HG02571 (cell line): ENCODE results near the gene MTCL3.

ENCODE experiments used
- ATAC-seq: cut with Tn5 transposase; IDR thresholded peaks from one replicate; pipeline ENCODE4 v1.9.1; 2021; ENCODE audit warnings: mild to moderate bottlenecking, moderate library complexity; ENCODE audit not compliant: unreplicated experiment

Gene MTCL3

DNA sequence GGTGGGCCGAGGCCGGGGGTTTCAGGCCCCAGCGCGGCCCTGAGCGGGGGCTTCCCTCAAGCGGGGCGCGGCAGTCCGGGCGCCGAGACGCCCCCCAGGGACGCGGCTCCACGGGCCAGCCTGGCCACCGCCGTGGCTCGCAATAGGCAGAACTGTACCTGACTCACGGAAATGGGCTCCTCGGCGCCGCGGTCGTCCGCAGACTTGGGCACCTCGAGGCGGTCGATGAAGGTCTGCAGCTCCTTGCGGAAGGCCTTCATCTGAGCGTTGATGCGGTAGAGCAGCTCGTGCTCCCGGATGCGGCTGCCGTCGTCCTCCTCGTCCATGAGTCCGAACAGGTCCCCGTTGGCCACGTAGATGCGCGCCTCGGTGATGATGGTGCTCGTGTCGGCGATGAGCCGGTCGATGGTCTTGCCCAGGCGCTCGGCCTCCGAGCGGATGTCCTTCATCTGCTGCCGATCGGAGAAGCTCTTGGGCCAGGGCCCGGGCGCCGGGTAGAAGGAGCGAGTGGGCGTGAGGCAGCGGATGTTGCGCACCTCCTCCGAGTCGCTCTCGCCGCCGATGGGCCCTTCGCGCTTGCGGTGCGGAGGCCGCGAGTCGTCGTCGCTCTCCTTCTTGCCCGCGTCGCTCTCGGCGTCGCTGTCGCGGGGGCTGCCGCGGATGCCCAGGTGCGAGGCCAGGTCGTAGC lies 43.9 kb downstream of the MTCL3 start:
- no peak for ATAC-seq

DNA sequence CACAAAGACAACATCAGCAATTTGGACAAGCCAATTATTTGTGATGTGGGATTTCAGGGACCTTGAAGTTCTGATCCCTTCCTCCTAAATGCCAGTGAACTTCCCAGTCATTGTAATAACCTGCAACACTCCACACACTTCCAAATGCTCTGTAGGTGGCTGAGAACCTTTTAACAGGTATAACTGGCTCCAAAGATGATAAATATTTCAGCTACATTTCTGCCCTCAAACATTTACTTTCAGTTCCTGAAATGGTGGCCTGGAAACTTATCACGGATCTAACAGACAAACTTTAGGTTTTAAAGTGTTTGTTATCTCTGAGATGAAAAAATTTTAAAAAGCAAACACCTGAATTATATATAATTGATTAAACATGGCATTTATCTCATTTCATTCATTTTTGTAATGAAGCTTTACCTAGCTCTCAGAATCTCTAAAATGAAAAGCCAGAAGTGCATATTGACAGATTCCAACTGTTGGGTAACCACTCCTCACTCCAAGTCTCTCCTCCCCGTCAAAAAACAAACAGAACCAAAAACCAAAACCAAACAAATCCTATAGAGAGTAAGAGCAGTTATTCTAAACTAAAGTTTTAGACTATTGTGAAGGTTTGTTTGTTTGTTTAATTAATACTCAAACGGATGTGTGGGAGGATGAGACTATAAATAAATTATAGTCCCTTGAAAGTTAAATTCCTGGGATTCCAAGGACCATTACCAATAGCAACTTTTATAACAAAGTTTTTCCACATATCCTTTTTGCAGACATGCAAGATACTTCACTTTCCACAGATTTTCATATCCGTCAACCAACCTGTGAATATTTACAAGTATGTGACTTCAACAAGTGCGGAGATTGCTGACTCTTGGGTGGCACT lies 47.5 kb downstream of the MTCL3 start:
- ATAC-seq: no peak

DNA sequence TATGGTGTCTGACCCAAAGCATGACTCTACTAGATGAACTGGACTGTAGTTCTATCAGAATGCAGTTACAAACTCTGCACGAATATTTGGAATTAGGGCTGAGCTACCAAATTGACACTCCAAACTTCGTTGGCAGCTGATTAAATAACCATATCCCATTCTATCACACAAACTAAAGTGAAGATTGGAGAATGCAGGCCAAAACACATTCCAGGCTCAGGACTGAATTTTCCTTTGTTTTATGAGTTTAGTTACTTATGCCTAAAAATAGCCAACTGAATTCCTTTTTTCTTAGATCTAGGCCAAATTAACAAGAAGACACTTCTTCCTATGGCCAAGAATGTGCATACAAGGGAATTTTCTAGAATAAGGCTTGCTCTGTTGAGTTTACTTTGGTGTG lies 50.2 kb downstream of the MTCL3 start:
- ATAC-seq: no peak

DNA sequence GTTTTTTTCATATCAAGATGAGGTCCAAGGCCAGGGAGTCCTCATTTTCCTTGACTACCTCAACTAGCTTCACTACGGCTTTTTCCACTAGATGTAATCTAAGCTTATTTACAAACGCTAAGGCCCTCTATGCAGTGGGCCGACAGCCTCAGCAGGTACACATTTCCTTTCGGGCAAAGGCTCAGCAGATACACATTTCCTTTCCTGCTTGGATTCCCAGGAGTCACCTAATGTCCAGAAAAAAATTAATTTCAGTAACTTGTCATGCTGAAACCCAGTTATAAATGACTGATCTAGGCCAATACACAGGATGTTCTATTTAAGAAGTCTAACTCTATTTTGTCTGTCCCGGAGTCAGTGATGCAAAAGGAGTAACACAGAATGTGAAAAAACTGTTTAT lies 52.7 kb downstream of the MTCL3 start:
- ATAC-seq: no peak

DNA sequence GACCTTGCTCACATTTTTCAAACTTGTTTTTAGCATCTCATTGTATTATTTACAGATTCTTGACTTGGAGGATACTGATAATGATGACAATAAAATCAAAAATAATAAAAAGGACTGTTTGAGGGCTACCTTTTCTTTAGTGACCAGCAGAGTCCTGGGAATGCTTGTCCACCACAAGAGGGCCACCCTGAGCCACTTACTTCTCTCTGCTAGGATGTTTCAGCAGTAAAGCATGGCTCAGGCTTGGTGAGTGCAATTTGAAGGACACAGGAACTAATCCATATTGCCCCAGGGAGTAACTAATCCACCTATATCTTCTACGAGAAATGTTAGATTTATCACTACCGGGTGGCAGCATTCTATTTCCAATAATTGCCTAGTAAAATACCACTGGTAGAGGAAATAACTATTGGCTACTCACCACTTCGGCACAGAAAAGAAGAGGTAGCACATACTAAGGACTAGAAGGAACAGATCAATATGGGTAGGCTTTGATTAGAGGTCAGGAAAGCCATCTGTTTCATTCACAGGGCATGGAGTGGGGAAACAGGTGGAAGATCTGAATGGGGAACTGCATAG lies 54.2 kb downstream of the MTCL3 start:
- peak; percentile 90 for ATAC-seq

DNA sequence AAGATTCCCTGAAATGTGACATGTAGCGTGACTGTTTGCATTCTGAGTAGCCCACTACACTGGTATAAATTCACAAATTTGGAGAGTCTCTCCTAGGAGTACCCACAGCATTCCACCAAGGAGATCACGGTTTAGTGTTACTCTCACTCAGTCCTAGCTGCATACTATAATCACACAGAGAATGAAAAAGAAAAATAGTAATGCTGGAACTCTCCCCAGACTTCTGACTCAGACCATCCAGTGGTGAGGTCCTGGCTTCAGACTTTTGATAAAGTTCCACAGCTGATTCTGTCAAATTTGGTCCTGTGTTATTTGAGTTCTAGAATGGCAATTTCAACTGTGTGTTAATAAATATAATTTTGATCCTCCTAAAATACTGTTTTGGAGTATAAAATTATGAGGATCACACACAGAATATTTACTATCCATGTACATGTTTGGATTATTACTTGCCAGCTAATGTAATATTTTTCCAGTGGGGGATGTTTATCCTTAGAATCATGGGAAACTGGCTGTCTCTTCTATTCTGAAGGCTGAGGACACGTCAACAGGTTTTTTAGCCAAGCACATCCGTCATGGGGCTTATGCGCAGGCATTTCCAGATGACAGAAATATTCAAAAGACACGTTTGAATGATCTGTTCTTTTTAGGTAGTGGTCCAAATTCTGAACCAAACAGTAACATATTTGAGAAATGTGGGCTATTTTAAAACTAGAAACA lies 54.8 kb downstream of the MTCL3 start:
- no peak for ATAC-seq

DNA sequence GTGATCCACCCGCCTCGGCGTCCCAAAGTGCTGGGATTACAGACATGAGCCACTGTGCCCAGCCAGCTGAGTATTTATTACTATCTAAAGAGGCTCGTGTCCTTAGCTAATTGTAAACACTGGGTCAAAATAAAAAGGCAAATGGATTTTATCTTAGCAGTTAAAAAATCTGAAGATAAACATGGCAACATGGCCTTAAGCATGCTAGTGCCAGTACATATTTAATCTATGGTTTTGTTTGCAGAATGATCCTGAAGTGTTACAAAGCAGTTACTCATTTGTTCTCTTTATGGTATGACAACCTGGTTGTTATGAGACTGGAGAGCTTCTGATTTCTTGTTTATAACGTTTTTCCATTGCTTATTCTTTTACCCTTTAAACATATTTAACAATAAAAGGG lies 56.1 kb downstream of the MTCL3 start:
- ATAC-seq: no peak

DNA sequence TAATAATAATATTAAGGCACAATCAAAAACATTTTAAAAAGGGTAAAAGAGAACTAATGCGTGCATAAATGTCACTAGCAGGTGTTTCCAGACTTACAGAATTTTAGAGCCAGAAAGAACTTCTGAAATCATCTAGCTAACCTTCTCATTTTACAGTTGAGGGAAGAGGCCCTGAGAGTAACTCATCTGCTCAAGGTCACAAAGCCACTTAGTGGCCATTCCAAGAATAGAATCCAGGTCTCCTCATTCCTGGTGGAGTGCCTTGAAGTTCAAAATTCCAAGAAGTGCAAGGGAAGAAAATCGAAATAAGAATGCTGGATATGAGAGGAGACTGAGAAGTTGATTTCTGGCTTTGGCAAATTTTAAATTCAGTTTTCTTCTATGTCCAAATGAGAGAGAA lies 56.8 kb downstream of the MTCL3 start:
- ATAC-seq: no peak

DNA sequence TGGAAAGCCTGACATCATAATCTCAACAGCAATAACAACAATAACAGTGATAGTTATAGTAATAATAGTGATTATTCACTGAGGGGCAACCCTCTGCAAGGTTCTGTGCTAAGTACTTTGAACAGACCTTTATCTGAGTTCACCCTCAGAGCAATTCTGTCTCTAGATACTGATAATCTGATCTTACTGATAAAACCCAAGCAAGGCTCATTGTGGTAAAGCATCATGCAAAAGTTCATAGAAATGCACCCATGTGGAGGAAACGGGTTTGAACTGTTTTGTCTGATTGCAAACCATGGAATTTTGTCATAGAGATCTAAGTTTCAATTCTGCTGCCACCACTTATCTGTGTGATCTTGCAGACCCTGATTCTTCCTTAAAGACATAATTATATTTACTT lies 58.7 kb downstream of the MTCL3 start:
- ATAC-seq: no peak

DNA sequence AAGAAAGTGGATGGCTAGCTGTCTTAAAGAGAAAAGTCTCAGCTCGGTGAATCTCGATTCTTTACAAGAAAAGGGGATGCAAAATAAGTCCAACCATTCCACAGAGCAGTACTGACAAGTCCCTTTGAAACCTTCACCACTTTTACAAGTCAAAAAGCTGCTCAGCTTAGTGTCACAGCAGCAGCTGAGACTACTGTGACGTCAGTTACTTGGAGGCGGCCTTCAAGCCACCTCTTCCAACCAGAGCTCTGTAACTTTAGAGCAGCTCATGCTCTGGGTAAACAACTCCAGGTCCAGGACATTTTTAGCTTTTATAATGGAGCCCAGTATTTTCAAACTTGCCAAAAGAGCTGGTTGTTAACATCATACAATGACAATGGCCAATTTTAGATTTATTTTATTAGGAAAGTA lies 59.9 kb downstream of the MTCL3 start, which contains the start of gene KIAA0408:
Gene KIAA0408 (minus strand): TSS at position 159 of the 411 bp plus-strand sequence. CDS start 5,408 bp downstream, outside the sequence.
- ATAC-seq: no peak

DNA sequence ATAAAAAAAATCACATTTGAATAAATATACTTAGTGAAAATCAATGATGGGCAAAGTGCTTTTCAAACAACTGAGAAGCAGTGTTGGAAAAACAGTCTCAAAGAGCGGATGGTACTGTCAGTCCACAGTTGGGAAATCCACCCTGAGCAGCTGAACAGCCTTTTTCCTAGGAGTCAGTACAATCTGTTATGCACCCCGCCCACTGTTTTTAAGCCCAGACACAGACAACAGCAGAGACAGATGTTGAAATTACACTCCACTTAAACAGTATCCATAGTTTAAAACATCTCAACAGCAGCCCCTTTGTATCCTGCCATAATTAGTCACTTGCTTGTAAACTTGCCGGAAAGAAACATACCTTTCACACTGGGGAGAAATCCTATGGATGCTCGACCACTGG lies 60.3 kb downstream of the MTCL3 start:
- no peak for ATAC-seq

DNA sequence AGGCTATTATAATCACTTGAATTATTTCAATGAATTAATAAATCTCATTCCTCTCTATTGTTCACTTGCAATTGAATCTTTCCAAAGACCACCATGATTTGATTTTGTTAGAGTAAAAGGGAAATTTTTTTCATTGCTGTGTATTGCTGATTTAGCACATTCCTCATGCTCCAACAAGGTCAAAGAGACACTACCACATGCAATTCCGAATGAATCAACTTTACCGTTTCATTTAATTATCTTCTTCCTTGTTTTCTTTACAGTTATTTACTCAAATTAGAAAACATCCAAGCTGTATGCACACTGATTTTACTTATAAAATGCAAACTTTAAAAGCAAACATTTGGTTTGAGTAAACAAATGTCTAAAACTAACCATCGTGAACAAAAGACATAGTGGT lies 60.9 kb downstream of the MTCL3 start:
- no peak for ATAC-seq

DNA sequence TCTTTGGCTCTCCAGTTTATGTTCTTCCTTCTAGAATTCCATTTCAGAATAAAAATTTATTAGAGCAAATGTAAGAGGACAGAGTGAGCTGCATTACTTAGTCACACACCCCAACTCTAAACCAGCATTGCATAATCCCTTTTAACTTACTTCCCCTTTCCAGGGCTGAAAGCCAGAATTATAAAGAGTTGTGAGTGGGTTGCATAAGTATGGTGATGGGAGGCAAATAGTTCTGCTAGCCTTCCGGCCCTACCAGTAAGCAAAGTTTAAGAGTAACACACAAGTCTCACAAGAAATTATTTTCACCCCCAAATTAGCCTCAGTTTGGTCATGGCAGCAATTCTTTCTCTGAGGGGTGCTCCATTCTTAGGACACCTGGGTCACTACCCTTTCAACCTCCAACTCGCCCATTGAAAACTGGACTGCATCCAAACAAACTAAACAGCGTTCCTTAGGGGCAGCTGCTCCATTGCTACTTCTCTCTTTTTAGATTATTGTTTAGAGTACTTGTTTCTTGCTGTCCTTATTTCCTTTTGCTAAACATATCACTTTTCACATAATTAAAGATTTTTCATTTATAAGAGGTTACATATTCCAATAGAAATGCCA lies 61.6 kb downstream of the MTCL3 start:
- no peak for ATAC-seq

DNA sequence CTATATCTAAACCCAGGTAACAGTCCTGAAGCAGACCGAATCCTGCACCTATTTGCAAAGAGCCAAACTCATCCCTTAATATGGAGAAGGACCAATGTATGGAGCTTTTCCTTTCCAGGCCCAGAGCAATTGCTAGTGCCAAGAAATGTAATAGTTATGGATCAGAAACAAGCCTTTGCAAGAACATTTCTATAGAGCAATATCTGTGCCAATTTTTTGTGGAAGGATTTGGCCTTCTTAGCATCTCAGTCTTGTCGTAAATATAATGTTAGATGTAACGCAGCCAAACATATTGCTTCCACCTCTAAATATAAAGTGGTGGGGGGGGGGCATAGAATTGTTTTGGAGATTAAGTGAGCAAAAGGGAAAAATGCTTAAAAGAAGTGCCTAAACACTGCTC lies 62.7 kb downstream of the MTCL3 start:
- ATAC-seq: no peak

DNA sequence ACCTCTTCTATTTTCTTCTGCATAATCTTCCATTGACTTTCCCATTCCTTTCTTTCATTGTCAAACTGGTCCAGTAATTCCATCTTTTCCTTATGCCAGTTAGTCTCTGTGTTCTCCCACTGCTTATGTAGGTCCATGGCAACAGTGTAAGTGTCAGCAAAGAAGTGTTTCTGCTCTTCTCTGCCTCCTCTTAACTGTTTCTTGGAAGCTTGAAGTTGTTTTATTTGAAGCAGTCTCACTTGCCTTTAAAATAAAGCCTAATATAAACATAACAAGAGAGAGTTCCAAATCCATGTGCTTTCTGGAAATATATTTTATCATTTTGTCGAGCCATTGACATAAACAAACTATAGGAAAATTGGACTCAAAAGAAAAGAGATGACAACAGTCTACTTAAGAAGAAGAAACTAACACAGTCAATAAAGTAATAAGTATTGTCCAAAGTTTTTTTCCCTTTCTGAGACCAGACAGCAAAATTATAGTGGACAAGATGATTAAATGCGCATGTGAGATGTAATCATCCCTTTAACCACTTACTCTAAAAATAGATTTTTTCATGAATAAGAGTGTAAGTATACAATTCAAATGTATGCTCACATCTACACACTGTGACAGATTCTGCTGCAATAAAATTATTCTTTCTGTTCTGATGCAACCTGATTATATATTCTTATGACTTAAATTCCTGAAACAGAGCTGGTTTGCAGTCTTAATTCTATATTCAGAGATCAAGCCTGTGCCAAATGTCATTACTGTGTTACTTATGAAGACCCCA lies 65.1 kb downstream of the MTCL3 start:
- ATAC-seq: no peak

DNA sequence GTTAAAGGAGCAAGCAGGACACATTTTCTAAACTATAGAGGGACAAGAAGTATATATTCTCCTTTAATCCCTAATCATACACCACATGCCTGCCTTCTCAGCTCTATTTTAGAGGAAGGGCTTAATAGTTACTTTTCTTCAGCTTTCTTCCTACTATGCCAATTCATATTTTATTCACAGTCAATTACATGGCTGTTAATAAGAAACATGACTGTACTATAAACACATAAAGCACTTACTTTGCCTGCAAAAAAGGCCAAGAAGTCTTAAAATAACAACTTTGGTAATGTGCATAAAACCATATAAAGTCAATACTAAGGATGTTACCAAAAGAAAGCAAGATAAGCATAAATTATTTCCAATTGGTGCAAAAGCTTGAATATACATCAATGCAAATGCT lies 66.3 kb downstream of the MTCL3 start:
- ATAC-seq: no peak

DNA sequence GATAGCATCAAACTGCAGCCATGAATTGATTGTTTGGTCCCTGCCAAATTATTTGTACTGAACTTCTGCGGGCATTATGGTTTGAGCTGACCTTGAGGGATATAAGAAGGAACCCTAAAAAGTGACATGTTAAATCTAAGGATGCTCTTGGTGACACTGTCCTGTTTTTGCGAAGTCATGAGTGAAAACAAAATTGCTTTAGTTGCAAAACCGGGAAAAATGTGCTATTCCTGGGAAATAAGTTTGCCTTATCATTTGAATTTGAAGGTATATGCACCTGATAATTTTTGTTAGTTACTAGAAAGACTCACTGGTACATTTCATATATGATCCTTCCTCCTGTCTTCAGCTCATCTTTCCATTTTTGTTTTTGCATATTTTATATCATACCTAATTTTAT lies 67.7 kb downstream of the MTCL3 start:
- no peak for ATAC-seq

DNA sequence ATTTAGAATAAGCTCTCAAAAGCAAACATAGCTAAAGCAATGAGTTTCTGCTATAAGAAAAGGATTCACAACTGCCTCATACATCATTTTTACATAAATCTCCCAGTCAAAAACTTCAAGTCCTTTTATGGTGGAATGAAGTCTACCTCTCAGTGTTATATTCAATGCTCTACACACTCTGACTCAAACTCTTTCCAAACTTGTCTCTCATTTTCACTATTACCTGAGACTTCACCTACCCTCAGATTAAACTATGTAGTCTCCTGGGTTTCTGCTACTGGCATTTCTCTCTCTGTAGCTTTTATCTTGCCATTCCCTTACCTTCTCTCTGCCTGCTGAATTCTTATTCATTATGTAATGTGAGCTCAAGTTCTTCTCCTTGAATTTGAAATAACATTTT lies 71.4 kb downstream of the MTCL3 start:
- ATAC-seq: no peak

DNA sequence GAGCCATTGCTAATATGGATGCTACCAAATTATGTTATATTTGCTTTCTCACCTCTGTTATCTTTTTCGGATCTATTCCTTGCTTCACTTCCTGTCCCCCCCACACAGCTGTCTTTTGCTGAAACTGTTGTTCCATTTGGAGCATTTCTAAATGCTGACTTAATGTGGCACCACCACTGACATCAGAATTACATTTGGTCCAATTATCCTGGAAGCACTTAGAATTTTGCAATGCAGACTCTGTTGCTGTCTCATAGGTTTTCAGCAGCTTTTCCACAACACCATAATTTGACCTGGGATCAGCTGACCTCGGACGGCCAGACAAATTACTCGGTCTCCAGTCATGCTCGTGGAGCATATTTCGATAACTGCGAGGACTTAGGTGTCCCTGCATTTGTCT lies 72.8 kb downstream of the MTCL3 start:
- no peak for ATAC-seq

DNA sequence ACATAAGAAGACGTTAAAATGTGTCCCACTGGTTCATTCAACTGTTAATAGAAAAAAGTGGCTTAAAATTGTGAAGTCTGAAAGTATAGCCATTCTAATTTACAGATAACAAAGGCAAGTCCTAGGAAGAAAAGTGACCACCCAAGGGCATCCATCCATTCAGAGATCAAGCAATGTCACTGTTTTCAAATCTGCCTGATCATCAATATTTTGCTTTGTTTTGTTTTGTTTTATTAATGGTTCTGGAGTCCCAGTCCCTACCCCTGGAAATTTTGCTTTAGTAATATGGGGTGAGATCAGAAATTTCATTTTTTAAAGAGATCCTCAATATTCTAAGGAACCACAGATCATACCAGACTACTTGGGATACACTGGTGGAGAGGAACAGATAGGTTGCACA lies 77.3 kb downstream of the MTCL3 start:
- no peak for ATAC-seq
